HCT116 (cell line): ENCODE data around the gene RNH1.

Source experiments
- CBX3 ChIP-seq: IDR thresholded peaks from 2 replicates; pipeline ENCODE4 v1.6.1; 2012; ENCODE audit warnings: low read depth
- CEBPB ChIP-seq: IDR thresholded peaks from 2 replicates; pipeline ENCODE4 v1.6.1; 2012; ENCODE audit warnings: low read depth
- CTCF ChIP-seq, 3 experiments: fragments of 200-600 bp in 1 of 3; sonication (generic) in 1 of 3; IDR thresholded peaks in 2 of 3; conservative IDR thresholded peaks in 1 of 3; 2 replicates each; pipeline ENCODE4 v1.5.1; 2012 to 2017; ENCODE audit warnings: low read depth in 2 of 3, low read length in 2 of 3, antibody characterized with exemption in 1 of 3, borderline replicate concordance in 1 of 3, control low read depth in 1 of 3, mild to moderate bottlenecking in 1 of 3, mixed read lengths in 1 of 3, mixed run types in 1 of 3, moderate library complexity in 1 of 3; ENCODE audit not compliant: insufficient read depth in 1 of 3
- EGR1 ChIP-seq: IDR thresholded peaks from 2 replicates; pipeline ENCODE4 v1.6.1; 2012; ENCODE audit warnings: low read depth
- EZH2phosphoT487 ChIP-seq: fragments of 200-600 bp; IDR thresholded peaks from 2 replicates; pipeline ENCODE4 v1.6.1; 2018; ENCODE audit warnings: antibody characterized with exemption, borderline replicate concordance
- MAX ChIP-seq: IDR thresholded peaks from 2 replicates; pipeline ENCODE4 v1.6.1; 2012
- POLR2A ChIP-seq: IDR thresholded peaks from 2 replicates; pipeline ENCODE4 v1.7.0; 2011; ENCODE audit warnings: borderline replicate concordance; ENCODE audit not compliant: insufficient read depth, insufficient read length; ENCODE audit errors: extremely low read depth
- POLR2AphosphoS5 ChIP-seq: IDR thresholded peaks from 2 replicates; pipeline ENCODE4 v1.6.1; 2011; ENCODE audit warnings: mild to moderate bottlenecking, low read depth, low read length, moderate library complexity
- RAD21 ChIP-seq: IDR thresholded peaks from 2 replicates; pipeline ENCODE4 v1.6.1; 2012; ENCODE audit warnings: low read depth, mild to moderate bottlenecking
- REST ChIP-seq: IDR thresholded peaks from 2 replicates; pipeline ENCODE4 v1.6.1; 2012; ENCODE audit warnings: low read depth
- ZNF274 ChIP-seq: fragments of 200-500 bp; sonication (Bioruptor generic); IDR thresholded peaks from 2 replicates; pipeline ENCODE4 v1.6.1; 2014; ENCODE audit warnings: mild to moderate bottlenecking, low read depth, low read length, inconsistent platforms

- TF ChIP-seq ZNF274 = no peak
- TF ChIP-seq POLR2A = no peak
- no peak for TF ChIP-seq RAD21
- no peak for TF ChIP-seq CTCF (IDR thresholded peaks at IDR 0.05 in 2 of 3, conservative IDR thresholded peaks at IDR 0.05 in 1 of 3; ENCODE audit: borderline replicate concordance in 1 of 3, insufficient read depth in 1 of 3, low read depth in 2 of 3, low read length in 2 of 3)
- no peak for TF ChIP-seq CBX3
- no peak for TF ChIP-seq REST
- TF ChIP-seq EZH2phosphoT487 = no peak
- TF ChIP-seq POLR2AphosphoS5 = no peak
- TF ChIP-seq MAX = no peak
- no peak for TF ChIP-seq EGR1
- TF ChIP-seq CEBPB = no peak
Observed at GRCh38 chr11:484616-485015, 22.4 kb downstream of the RNH1 start.
